GM21786 (cell line): ENCODE measurements around the gene GSTP1.

Source experiments
- ATAC-seq: cut with Tn5 transposase; IDR thresholded peaks from one replicate; pipeline ENCODE4 v1.9.1; 2021; ENCODE audit not compliant: unreplicated experiment

GSTP1 gene

DNA sequence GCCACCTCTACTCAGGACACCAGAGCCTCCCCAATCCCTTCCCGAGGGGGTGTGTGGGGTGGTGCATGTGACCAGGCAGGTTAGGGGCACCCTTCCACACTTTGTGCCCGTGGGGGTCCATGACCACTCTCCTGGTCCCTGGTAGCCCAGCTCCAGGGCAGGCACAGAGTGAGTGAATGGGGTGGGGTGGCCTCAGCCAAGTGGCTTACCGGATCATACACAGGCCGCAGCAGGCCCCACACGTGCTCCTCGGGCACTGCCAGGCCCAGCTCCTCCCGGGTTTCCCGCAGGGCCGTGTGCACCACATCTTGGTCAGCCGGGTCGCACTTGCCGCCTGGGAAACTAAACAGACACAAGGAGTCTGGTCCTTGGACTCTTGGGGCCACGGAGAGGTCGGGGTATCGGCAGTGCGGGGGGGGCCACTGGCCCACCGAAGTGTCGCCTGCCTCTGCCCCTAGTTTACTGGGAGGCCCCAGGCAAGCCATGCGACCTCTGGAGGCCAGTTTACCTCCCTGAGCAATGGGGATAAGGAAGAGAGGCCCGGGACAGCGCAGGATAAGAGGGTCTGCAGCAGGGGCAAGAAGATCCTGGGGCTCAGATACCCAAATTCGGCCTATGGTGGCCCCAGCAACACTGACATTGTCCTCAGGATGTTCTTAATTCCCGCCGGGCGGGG, 45.2 kb downstream of the GSTP1 start:
- no peak for ATAC-seq

DNA sequence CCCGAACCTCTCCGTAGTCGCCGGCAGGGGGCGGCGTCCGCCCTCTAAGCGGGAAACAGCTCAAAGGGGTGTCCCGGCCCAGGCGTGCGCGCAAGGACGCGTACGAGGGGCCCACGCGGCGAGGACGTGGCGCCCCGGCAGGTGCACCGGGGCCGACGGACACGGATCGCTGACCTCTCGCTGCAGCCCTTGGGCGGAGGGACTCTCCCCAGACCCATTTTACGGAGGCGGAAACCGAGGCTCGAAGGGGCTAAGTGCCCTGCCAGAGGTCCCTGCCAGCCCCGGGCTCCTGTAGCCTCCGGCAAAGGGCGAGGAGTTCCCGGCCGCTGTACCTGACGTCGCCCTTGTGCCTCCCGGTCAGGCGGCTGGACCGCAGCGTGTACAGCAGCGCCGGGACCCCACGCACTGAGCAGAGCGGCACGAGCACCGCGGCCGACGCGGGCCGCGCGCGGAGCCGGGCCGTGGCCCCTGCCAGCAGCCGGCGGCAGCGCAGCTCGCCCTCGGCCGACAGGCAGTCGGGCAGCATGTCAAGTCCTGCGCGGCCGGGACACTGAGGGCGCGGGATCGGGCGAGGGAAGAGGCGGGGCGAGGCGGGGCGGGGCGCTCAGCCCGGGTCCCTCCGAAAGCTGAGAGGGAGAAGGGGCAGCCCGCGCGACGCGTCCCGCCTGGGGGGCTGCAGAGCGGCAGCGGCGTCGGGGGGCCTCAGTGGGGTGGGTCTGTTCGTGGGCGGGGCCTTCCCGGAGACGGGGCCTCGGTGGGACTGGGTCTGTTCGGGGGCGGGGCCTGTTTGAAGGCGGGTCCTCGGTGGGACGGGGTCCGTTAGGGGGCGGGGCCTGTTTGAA, 46.0 kb downstream of the GSTP1 start, which contains the start of gene NUDT8:
Gene NUDT8 (minus strand): TSS at position 552 of the 842 bp plus-strand sequence. CDS start 26 bp downstream, at position 526.
- peak; percentile 38 for ATAC-seq

DNA sequence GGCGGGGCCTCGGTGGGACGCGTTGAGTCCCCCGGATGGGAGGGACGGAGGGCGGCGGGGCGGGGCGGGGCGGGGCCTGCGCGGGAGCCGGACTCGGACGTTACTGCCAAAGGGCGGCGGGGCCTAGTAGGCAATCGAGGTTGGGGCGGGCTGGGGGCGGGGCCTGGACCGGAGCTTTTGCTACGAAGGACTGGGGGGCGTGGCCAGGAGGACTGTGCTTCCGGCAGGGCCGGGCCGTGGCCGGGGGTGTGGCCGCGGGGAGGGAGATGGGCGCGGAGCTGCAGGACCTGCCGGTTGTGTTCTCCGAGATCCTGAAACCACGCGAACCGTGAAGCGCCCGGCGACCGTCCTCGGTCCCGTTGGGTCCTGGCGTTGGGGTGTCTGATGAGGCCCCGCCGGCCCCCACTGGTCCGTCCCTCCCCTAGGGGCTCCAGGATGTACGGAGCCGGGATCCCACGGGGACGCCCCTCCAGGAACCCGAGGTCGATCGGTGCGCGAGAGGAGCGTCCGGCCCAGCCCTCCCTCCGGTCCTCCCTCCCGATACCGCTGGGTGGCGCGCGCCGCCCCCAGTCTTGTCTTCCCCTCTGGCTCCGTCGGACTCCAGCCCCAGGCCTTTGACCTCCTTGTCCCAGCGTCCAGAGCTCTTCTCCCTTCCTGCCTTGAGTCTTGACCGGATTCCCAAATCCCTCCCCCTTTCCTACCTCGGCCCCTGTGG, 46.8 kb downstream of the GSTP1 start:
- peak; percentile 66 for ATAC-seq

DNA sequence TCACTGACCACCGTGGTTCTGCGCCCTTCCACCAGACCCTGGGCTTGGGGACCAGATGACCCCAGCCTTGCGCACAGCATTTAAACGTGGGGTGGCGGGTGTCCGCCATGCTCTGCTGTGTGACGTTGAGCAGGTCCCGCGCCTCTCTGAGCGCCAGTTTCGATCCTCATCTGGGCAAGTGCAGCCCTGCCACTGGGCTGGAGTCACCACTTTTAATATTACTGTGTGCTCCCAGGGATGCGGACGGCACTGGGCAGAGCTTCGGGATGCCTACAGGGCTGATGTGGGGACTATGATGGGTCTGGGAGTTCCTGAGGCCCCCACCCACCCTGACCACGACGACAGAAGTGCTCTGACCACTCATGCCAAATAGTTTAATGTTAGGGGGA, 47.3 kb downstream of the GSTP1 start:
- ATAC-seq = no peak

DNA sequence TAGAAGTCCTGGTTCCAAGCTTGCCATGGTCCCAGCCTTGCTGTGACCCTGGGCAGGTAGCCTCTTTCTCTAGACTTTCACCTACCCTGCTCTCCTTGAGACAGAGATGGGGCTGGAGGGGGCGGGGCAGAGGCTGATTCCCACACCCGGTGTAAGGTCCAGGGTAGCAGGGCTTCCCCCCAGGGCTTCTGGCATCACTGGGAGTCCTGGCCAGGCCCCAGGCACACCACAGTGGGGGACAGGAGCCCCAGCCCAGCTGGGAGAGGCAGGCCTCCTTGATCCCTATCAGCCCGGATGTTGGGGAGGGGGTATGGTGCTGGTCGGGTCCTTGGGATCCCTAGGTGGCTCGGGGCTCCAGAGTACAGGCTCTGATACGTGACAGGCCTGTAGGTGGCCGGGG, 47.8 kb downstream of the GSTP1 start:
- ATAC-seq = no peak

DNA sequence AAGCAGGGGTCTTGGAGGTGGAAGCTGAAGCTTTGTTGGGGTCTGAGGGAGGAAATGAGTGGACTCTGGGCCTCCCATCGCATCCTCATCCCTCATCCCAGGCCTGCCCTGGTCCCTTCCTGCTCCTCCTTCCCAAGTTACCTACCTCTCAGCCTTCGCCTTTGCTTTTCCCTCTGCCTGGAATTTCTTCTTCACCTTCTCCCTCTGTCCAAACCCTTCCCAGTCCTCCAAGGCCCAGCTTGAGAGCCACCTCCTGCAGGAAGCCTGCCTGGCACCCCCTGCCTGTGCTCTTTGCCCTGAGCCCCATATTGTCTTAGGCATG, 48.2 kb downstream of the GSTP1 start:
- no peak for ATAC-seq

DNA sequence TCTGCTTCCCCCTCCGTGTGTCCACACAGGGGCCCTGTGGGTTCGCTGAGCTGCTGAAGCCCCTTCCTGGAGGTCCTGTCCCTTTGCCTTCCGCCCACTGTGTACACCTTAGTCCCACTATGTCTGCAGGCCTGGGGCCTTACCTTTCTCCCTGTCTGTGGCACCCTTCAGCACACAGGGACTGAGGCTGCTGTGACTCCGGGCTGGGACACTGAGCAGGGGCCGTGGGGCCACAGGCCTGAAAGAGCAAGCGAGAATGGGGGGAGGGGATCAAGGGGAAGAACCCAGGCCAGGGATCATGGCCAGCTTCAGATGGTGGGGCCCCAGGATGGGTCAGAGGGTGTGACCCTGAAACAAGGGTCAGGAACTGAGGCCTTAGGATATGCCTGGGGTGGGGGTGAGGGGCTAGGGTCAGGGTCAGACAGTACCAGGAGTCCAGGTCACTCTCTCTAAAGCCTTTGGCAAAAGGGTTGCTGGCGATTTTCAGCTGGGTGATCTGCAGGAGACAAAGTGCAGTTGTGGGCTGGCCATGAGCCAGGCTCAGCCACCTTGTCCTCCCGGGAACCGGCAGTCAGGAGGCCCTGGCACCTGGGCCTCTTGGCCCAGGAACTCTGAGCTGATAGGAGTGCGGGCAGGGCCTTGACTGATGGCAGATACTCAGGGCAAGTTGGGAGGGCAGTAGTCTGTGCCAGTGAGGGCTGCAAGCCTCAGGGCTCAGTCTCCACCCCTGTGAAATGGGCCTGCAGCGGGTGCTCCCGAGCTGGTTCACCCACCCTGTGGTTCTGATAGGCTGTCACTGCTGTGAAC, 48.8 kb downstream of the GSTP1 start:
- no peak for ATAC-seq

DNA sequence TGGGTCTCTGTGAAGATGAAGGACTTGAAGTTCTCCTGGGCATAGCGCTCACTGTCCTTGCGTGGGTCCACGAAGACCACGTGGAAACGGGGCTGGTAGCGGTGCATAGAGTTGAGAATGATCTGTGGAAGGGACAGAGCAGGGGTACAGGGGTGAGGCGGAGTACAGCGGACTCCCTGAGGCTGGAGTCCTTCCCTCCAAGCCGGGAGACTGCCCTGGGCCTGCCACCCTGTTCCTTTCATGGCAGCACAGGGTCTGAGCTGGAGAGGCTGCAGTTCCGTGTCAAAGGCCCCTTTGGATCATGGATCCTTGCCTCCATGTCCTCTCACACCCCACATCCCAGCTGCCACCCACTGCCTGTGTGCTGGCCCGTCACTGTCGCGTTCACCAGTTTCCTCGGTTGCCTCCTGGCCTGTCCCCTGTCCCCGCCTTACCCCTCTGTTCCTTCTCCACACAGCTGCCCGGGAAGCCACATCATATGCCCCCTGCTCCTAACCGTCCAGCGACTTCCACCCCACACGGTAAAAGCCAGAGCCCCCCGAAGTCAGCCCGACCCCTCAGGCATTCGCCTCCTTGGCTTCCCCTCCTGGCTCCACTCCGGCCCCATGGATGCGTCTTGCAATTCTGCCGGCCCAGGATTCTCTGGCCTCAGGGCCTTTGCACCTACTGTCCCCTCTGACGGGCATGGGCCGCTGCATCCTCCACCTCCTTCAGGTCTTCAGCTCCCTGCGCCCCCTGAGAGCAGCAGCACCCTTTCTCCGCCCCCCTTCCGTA, 49.6 kb downstream of the GSTP1 start:
- ATAC-seq = no peak

DNA sequence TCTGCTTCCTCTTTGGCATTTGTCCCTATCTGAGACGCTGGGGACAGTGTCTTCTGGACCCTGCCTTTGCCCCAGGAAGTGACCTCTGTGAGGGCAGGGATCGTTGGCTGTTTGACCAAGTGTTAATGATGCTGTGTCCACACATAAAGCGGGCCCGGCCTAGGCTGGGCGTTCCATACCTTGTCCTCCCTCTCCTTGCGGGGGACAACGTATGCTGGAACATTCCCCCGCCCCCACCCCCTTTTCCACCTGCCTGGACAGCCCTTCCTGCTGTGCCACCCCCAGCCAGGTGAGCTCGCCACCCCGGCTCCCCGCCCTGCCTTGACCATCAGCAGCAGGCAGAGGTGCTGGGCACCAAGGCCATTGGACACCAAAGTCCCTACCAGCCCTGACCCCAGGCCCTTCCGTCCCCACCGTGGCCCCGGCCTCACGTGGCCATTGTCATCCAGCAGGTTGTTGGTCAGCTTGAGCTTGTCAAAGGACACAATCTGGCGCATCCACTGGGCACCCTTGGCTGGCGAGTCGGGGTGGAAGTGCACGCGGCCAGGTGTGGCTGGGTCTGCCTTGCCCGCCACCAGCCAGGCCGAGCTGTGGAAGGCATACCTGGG, 50.2 kb downstream of the GSTP1 start:
- ATAC-seq = no peak

DNA sequence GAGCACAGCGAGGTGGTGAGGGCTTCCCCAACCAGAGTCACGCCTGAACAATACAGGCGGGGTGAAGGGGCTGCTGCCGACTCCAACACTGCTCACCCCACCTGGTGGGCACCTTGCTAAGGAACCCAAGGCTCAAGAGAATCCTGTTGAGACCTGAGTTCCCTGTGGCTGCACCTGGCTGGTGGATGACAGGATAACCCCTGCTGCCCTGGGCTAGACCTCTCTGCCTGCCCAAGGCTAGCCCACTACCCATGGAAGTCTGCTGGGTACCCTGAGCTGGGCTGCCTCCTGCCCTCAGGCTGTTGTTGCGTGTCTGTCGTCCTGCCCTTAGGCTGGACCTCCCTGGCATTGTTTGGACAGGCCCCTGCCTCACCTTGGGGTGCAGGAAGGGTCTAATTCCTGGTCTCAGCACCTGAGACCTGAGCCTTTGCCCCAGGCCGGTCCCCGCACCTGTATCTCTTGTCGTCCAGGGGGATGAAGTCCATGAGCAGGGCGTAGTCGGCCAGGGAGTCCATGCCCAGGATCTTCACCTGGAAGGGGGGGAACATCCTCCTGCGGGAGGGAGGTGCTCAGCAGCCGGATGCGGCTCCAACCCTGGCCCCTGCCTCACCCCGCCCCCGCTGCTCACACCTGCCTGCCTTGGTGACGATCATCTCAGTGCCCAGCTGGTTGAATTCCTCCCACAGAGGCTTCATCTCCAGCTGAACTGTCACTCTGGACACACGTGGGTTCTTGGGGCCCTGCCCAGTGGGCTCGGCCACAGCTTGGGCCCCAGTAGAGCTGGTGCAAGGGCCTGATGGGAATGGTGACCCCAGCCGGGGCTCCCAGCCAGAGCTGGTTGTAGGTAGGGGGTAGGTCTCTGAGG, 51.0 kb downstream of the GSTP1 start:
- no peak for ATAC-seq

DNA sequence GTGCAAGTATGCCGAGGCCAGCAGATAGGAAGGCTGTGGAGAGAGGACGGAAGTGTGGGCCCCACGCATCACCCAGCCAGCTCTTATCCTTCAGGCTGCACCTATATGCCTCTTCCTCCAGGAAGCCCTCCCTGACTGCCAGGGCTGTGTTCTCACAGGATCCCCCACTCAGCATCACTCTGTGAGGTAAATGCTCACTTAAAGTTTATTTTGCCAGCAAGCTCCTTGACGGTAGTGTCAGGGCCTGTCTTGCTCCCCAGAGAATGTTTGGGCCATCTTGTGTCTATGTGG, 51.6 kb downstream of the GSTP1 start:
- ATAC-seq = no peak
